Kidney (tissue), 14 donors: Measurements from ENCODE around the gene AFF3. TPM values are rescaled to one million over a fixed set of nuclear protein-coding genes. Genes with fewer than 3 reads are reported as not detected.

ENCODE experiments used
- DNase-seq, 5 donors: peaks; one replicate each; pipeline ENCODE4 v3.0.0-alpha.2; 2013 to 2020
- FAIRE-seq: peaks from 2 replicates; lab custom pipeline; 2012; peaks lifted over from hg19 to GRCh38; lab: Jason Lieb, UNC
- H3K27ac ChIP-seq, 2 donors: one replicate each; pipeline ENCODE4 v1.7.0; 2013; ENCODE audit warnings: low read depth in 2 of 2, low read length in 2 of 2, inconsistent platforms in 1 of 2
- H3K27me3 ChIP-seq: one replicate; pipeline ENCODE4 v1.7.1; 2013; ENCODE audit warnings: low read length, inconsistent platforms; ENCODE audit not compliant: control insufficient read depth, insufficient read depth
- H3K36me3 ChIP-seq, 3 donors: one replicate each; pipeline versions ENCODE4 v1.7.0 to v1.7.1; 2013; ENCODE audit warnings: low read length in 3 of 3, control low read depth in 1 of 3, inconsistent platforms in 1 of 3; ENCODE audit not compliant: insufficient read depth in 3 of 3, control insufficient read depth in 2 of 3
- H3K4me1 ChIP-seq, 3 donors: one replicate each; pipeline versions ENCODE4 v1.7.0 to v1.7.1; 2013; ENCODE audit warnings: low read length in 3 of 3, inconsistent platforms in 1 of 3, low read depth in 1 of 3; ENCODE audit not compliant: control insufficient read depth in 2 of 3, insufficient read depth in 2 of 3
- H3K4me3 ChIP-seq, 3 donors: one replicate each; pipeline versions ENCODE4 v1.7.0 to v1.8.1; 2013; ENCODE audit warnings: low read length in 3 of 3, control low read depth in 1 of 3, inconsistent platforms in 1 of 3
- H3K9ac ChIP-seq, 3 donors: one replicate each; pipeline versions ENCODE4 v1.7.0 to v1.7.1; 2013; ENCODE audit warnings: low read length in 3 of 3, control low read depth in 1 of 3, inconsistent platforms in 1 of 3
- H3K9me3 ChIP-seq, 3 donors: one replicate each; pipeline versions ENCODE4 v1.7.0 to v1.7.1; 2013; ENCODE audit warnings: low read length in 3 of 3, control low read depth in 1 of 3, inconsistent platforms in 1 of 3; ENCODE audit not compliant: control insufficient read depth in 2 of 3, insufficient read depth in 1 of 3
- CTCF ChIP-seq: IDR thresholded peaks from 3 replicates; pipeline ENCODE4 v1.5.1; 2012; ENCODE audit warnings: mild to moderate bottlenecking, moderate library complexity, borderline replicate concordance; ENCODE audit not compliant: insufficient read depth; ENCODE audit errors: extremely low read depth
- intact Hi-C: fragments of 100-400 bp; cut with DNase I; formaldehyde crosslinking; loops from one replicate; pipeline ENCODE4 v1.11.1; 2022
- polyA plus RNA-seq: library from polyadenylated mRNA; stranded (reverse); fragments of 350-450 nt; fragmentation: Illumina TruSeq; extraction: RNeasy Lipid Tissue Mini Kit (QIAGEN cat#74804); gene quantifications from one replicate; pipeline ENCODE4 v1.2.3, GENCODE V29; 2014; ENCODE audit warnings: low read depth, low replicate concordance; ENCODE audit not compliant: insufficient read depth
- total RNA-seq: library from RNA; stranded (reverse); fragmentation: NEBNext Ultra II Directional; extraction: Animal tissue kit (Norgen Biotek cat#: 25700); gene quantifications from one replicate; pipeline ENCODE4 v1.2.1, GENCODE V29; 2021
- donor health status: control.
- donor health status: control.
- donor health status: control.
- donor health status: control.
- donor health status: control.
- donor health status: DM: yes; HTN: yes; CAD: no.
- donor health status: Normal renal cell carcinoma (clear cell type).

The AFF3 gene
- total and polyA plus RNA-seq, 2 donors from 2014 or later = 0.65 to 11.0 TPM

DNA sequence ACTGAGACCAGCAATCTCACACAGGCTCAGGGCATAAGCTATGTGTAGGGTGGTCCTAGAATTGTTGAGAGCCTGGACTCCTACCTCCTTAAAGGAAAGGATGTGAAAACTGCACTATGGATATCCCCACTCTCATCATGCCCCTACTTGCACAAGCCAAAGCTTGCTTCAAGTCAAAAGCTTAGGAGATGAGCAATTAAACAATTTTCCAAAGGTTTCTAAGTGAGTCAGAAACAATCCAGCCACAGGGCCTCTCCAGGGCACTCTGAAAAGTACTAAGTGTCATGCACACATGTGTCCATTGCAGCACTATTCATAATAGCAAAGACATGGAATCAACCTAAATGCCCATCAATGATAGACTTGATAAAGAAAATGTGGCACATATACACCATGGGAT lies 215.4 kb downstream of the AFF3 start:
- no peak overlapping the region for H3K9ac ChIP-seq
- no peaks in the 10 kb centered on the region for H3K27me3 ChIP-seq
- TF ChIP-seq CTCF = no peak
- DNase-seq = no peak
- no peak overlapping the region for H3K27ac ChIP-seq
- intact Hi-C loops = no loop called here
- no peak for FAIRE-seq
- no peaks in the 10 kb centered on the region for H3K36me3 ChIP-seq
- H3K4me3 ChIP-seq = no peak overlapping the region
- peaks cover 0 to 3% (median 0%) of the 10 kb centered on the region in 3 donors for H3K9me3 ChIP-seq
- H3K4me1 ChIP-seq = no peaks in the 10 kb centered on the region

DNA sequence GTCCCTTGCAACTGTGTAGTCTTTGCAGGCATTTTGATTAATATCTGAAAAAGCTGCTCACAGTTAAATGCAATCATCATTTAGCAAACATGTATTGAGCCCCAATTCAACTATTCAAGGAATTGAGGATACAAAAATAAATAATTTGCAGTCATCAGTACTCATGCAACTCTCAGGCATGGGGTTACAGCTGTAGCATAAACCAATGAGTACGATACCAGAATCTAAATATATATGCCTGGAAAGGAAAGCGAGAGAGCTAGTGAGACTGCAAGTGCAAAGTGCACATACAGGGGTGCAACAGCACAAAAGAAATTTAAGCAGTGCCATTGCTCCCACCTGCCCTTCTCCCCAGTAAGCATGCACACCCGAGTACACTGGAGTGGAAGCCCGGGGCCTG lies 216.4 kb downstream of the AFF3 start:
- TF ChIP-seq CTCF = no peak
- no peak for FAIRE-seq
- Histone ChIP-seq H3K36me3 (no peaks in the 10 kb centered on the region), H3K9me3 (peaks cover 0 to 11% (median 0%) of the 10 kb centered on the region in 3 donors), H3K4me1 (no peaks in the 10 kb centered on the region), H3K9ac (no peak overlapping the region), H3K27me3 (no peaks in the 10 kb centered on the region), H3K27ac (no peak overlapping the region), H3K4me3 (no peak overlapping the region)
- no peak for DNase-seq
- intact Hi-C loops = no loop called here

GRCh38 chr2:99922664-99923063 lies 219.7 kb downstream of the AFF3 start:
- intact Hi-C loops = no loop called here
- H3K4me1 ChIP-seq = no peaks in the 10 kb centered on the region
- H3K9ac ChIP-seq = no peak overlapping the region
- H3K9me3 ChIP-seq = peaks cover 0 to 12% (median 0%) of the 10 kb centered on the region in 3 donors
- no peaks in the 10 kb centered on the region for H3K36me3 ChIP-seq
- FAIRE-seq = no peak
- no peaks in the 10 kb centered on the region for H3K27me3 ChIP-seq
- no peak overlapping the region for H3K4me3 ChIP-seq
- DNase-seq = no peak
- H3K27ac ChIP-seq = no peak overlapping the region
- TF ChIP-seq CTCF = no peak

DNA sequence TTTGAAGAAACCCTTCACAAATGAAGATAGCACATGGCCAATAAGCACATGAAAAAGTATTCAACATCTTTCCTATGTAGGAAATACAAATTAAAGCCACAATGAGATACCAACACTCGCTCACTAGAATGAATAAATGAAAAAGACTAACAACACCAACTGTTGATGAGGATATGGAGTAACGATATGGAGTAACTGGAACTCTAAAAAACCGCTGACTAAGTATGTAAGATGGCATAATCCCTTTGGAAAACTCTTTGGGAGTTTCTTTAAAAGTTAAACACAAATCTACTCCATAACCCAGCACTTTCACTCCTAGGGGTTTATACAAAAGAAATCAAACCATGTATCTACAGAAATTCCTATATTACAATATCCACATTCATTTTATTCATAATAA lies 220.5 kb downstream of the AFF3 start:
- Histone ChIP-seq H3K27me3 (no peaks in the 10 kb centered on the region), H3K9ac (no peak overlapping the region), H3K27ac (no peak overlapping the region), H3K9me3 (peaks cover 0 to 12% (median 0%) of the 10 kb centered on the region in 3 donors), H3K36me3 (no peaks in the 10 kb centered on the region), H3K4me3 (no peak overlapping the region), H3K4me1 (no peaks in the 10 kb centered on the region)
- intact Hi-C loops = no loop called here
- no peak for FAIRE-seq
- no peak for DNase-seq
- TF ChIP-seq CTCF = no peak
